ENCODE data around the gene ACOXL. TPM values are rescaled to one million over a fixed set of nuclear protein-coding genes. Genes with fewer than 3 reads are reported as not detected.

ACOXL gene
- total and polyA plus RNA-seq, 2 of the 8 experiments (the other 6 are each of a cell fraction or from before 2014, with no cell fraction given): 11.4 to 20.6 TPM

- no peak for TF ChIP-seq NRF1 (IDR thresholded peaks at IDR 0.05; ENCODE audit: low read depth, low read length)
- TF ChIP-seq CBX8 (IDR thresholded peaks at IDR 0.05; ENCODE audit: borderline replicate concordance, low read depth, low read length): no peak
- no peak for TF ChIP-seq SRF (IDR thresholded peaks at IDR 0.05; ENCODE audit: low read depth, low read length)
- TF ChIP-seq RFX5 (IDR thresholded peaks at IDR 0.05; ENCODE audit: borderline replicate concordance, low read depth, low read length): no peak
- no peak for TF ChIP-seq ATF2 (IDR thresholded peaks at IDR 0.05; ENCODE audit: low read length)
- no peak for TF ChIP-seq YY1 (IDR thresholded peaks at IDR 0.05; ENCODE audit: low read depth, low read length)
These were observed 48.1 kb downstream of the ACOXL start (continued) for GRCh38 chr2:110780461-110780860.
